H1 (cell line): Measurements from ENCODE around the gene FLNA. TPM values are rescaled to one million over a fixed set of nuclear protein-coding genes. Genes with fewer than 3 reads are reported as not detected.
A peak's percentile ranks its signal among the peaks of the same experiment; 100 is the strongest.

Experiments used
- CTCF ChIA-PET: fragments of 300-600 bp; sonication (Branson Sonifier 250); formaldehyde crosslinking; loops from one replicate; lab custom pipeline; 2021; ENCODE audit not compliant: partially characterized antibody; lab: Charles Lee
- POLR2A ChIA-PET: fragments of 300-600 bp; sonication (Branson Sonifier 250); formaldehyde crosslinking; loops from one replicate; lab custom pipeline; 2021; ENCODE audit warnings: inconsistent platforms; ENCODE audit not compliant: partially characterized antibody; lab: Charles Lee
- DNase-seq, 2 experiments: peaks; one replicate each; pipeline versions ENCODE4 v3.0.0 to v3.0.0-alpha.2; 2010 to 2022; ENCODE audit warnings: low spot score in 2 of 2, low read depth in 1 of 2, mixed read lengths in 1 of 2
- FAIRE-seq: peaks from 2 replicates; lab custom pipeline; 2011; peaks lifted over from hg19 to GRCh38; lab: Jason Lieb, UNC
- H2AFZ ChIP-seq: 2 replicates; pipeline ENCODE4 v1.8.1; 2012; ENCODE audit warnings: low read length, inconsistent platforms
- H2AK5ac ChIP-seq: 2 replicates; pipeline ENCODE4 v1.6.1; 2013; ENCODE audit warnings: low read depth, low read length
- H2BK120ac ChIP-seq: replicated peaks from 2 replicates; pipeline ENCODE3; 2013; ENCODE audit warnings: low read depth, low read length, inconsistent platforms
- H2BK12ac ChIP-seq: 2 replicates; pipeline ENCODE4 v1.6.1; 2013; ENCODE audit warnings: low read depth, low read length
- H2BK15ac ChIP-seq: 2 replicates; pipeline ENCODE4 v1.6.1; 2013; ENCODE audit warnings: low read length
- H2BK20ac ChIP-seq: 2 replicates; pipeline ENCODE4 v1.6.1; 2013; ENCODE audit warnings: low read length
- H2BK5ac ChIP-seq: 2 replicates; pipeline ENCODE4 v1.6.1; 2013; ENCODE audit warnings: low read depth, low read length
- H3K14ac ChIP-seq: 2 replicates; pipeline ENCODE4 v1.6.1; 2013; ENCODE audit warnings: inconsistent platforms; ENCODE audit not compliant: insufficient read length
- H3K18ac ChIP-seq: 2 replicates; pipeline ENCODE4 v1.6.1; 2013; ENCODE audit warnings: low read length; ENCODE audit errors: extremely low read depth
- H3K23ac ChIP-seq: 2 replicates; pipeline ENCODE4 v1.6.1; 2013; ENCODE audit warnings: inconsistent platforms; ENCODE audit not compliant: insufficient read length
- H3K23me2 ChIP-seq: 2 replicates; pipeline ENCODE4 v1.6.1; 2013; ENCODE audit warnings: low read depth, low read length
- H3K27ac ChIP-seq: 2 replicates; pipeline ENCODE4 v1.6.1; 2011; ENCODE audit warnings: low read depth, low read length, inconsistent platforms
- H3K27me3 ChIP-seq, 4 experiments: replicated peaks in 1 of 4; 1 replicate in 1 of 4; 2 replicates in 3 of 4; pipeline versions ENCODE4 v1.6.1 to v1.8.1; 2011 to 2013; ENCODE audit warnings: low read length in 3 of 4, mild to moderate bottlenecking in 3 of 4, inconsistent platforms in 2 of 4, mixed read lengths in 2 of 4, moderate library complexity in 1 of 4; ENCODE audit not compliant: control insufficient read depth in 3 of 4, insufficient read depth in 3 of 4; ENCODE audit errors: extremely low read depth in 1 of 4
- H3K36me3 ChIP-seq, 4 experiments: 2 replicates each; pipeline versions ENCODE4 v1.6.1 to v1.8.1; 2011 to 2013; ENCODE audit warnings: mild to moderate bottlenecking in 4 of 4, low read length in 3 of 4, moderate library complexity in 2 of 4, control low read depth in 1 of 4, inconsistent platforms in 1 of 4; ENCODE audit not compliant: insufficient read depth in 4 of 4, control insufficient read depth in 2 of 4
- H3K4ac ChIP-seq: replicated peaks from 2 replicates; pipeline ENCODE3; 2013; ENCODE audit warnings: low read length, low read depth, mixed read lengths, inconsistent platforms; ENCODE audit not compliant: insufficient read length
- H3K4me1 ChIP-seq, 4 experiments: replicated peaks in 1 of 4; 1 replicate in 1 of 4; 2 replicates in 3 of 4; pipeline versions ENCODE4 v1.6.1 to v1.8.1; 2011 to 2013; ENCODE audit warnings: low read length in 3 of 4, inconsistent platforms in 2 of 4, mixed read lengths in 1 of 4; ENCODE audit not compliant: insufficient read depth in 4 of 4, control insufficient read depth in 3 of 4
- H3K4me2 ChIP-seq, 2 experiments: 2 replicates each; pipeline versions ENCODE4 v1.6.1 to v1.8.1; 2011 to 2013; ENCODE audit warnings: low read depth in 2 of 2, low read length in 2 of 2, control low read depth in 1 of 2, inconsistent platforms in 1 of 2, mild to moderate bottlenecking in 1 of 2; ENCODE audit not compliant: insufficient read depth in 1 of 2
- H3K4me3 ChIP-seq, 4 experiments: fragments of 200-600, 300-600 bp in 1 of 4; sonication (generic), shearing (Covaris generic), sonication (Bioruptor Twin) in 1 of 4; 2 replicates each; pipeline versions ENCODE4 v1.5.1 to v1.8.1; 2011 to 2016; ENCODE audit warnings: low read length in 4 of 4, low read depth in 3 of 4, control low read depth in 2 of 4, inconsistent platforms in 2 of 4, mild to moderate bottlenecking in 2 of 4, mixed read lengths in 1 of 4, moderate library complexity in 1 of 4; ENCODE audit not compliant: insufficient read depth in 2 of 4; ENCODE audit errors: extremely low read depth in 1 of 4
- H3K56ac ChIP-seq: replicated peaks from 2 replicates; pipeline ENCODE3; 2013; ENCODE audit warnings: low read depth, mild to moderate bottlenecking, mixed read lengths, low read length, inconsistent platforms; ENCODE audit not compliant: insufficient read length
- H3K79me1 ChIP-seq: 2 replicates; pipeline ENCODE4 v1.6.1; 2013; ENCODE audit warnings: low read depth, low read length, control low read depth
- H3K79me2 ChIP-seq, 2 experiments: 2 replicates each; pipeline versions ENCODE4 v1.6.1 to v1.8.1; 2012 to 2013; ENCODE audit warnings: low read length in 2 of 2, mild to moderate bottlenecking in 2 of 2, inconsistent platforms in 1 of 2; ENCODE audit not compliant: insufficient read depth in 2 of 2, control insufficient read depth in 1 of 2
- H3K9ac ChIP-seq, 4 experiments: replicated peaks in 1 of 4; 1 replicate in 1 of 4; 2 replicates in 3 of 4; pipeline versions ENCODE4 v1.6.1 to v1.8.1; 2011 to 2013; ENCODE audit warnings: low read depth in 3 of 4, low read length in 3 of 4, control low read depth in 2 of 4, mild to moderate bottlenecking in 2 of 4, moderate library complexity in 2 of 4, inconsistent platforms in 1 of 4; ENCODE audit errors: extremely low read depth in 1 of 4
- H3K9me3 ChIP-seq, 2 experiments: 2 replicates each; pipeline versions ENCODE4 v1.6.1 to v1.8.1; 2012 to 2013; ENCODE audit warnings: mild to moderate bottlenecking in 2 of 2, moderate library complexity in 2 of 2, control low read depth in 1 of 2, inconsistent platforms in 1 of 2, low read depth in 1 of 2, low read length in 1 of 2, mixed read lengths in 1 of 2; ENCODE audit not compliant: insufficient read depth in 2 of 2
- H4K20me1 ChIP-seq, 2 experiments: replicated peaks in 1 of 2; 2 replicates each; pipeline versions ENCODE3 to v1.8.1; 2011 to 2013; ENCODE audit warnings: inconsistent platforms in 2 of 2, low read length in 2 of 2, mild to moderate bottlenecking in 1 of 2; ENCODE audit not compliant: insufficient read depth in 2 of 2, control insufficient read depth in 1 of 2
- H4K5ac ChIP-seq: 2 replicates; pipeline ENCODE4 v1.6.1; 2013; ENCODE audit warnings: low read length, low read depth, mixed read lengths, inconsistent platforms; ENCODE audit not compliant: insufficient read length
- H4K8ac ChIP-seq: 2 replicates; pipeline ENCODE4 v1.8.0; 2013; ENCODE audit warnings: mild to moderate bottlenecking, moderate library complexity, low read length, inconsistent platforms; ENCODE audit not compliant: insufficient read depth; ENCODE audit errors: extremely low read depth
- H4K91ac ChIP-seq: replicated peaks from 2 replicates; pipeline ENCODE3; 2013; ENCODE audit warnings: low read length, mixed read lengths, inconsistent platforms; ENCODE audit not compliant: insufficient read length
- BRCA1 ChIP-seq: IDR thresholded peaks from 2 replicates; pipeline ENCODE4 v1.6.1; 2012; ENCODE audit warnings: low read depth, low read length, improper control_type of control experiment
- MAFK ChIP-seq: IDR thresholded peaks from 2 replicates; pipeline ENCODE4 v1.6.1; 2012; ENCODE audit warnings: low read depth, mild to moderate bottlenecking, improper control_type of control experiment, low read length
- MAX ChIP-seq: IDR thresholded peaks from 2 replicates; pipeline ENCODE4 v1.6.1; 2012; ENCODE audit warnings: inconsistent platforms
- NANOG ChIP-seq: IDR thresholded peaks from 2 replicates; pipeline ENCODE4 v1.6.1; 2011; ENCODE audit warnings: low read length, low read depth, mild to moderate bottlenecking, inconsistent platforms; ENCODE audit not compliant: insufficient read depth, poor library complexity, severe bottlenecking
- POLR2A ChIP-seq, 2 experiments: IDR thresholded peaks; 1 replicate in 1 of 2; 2 replicates in 1 of 2; pipeline ENCODE4 v1.6.1; 2011; ENCODE audit warnings: low read depth in 2 of 2, low read length in 2 of 2, mild to moderate bottlenecking in 2 of 2; ENCODE audit errors: control extremely low read depth in 1 of 2
- POLR2AphosphoS5 ChIP-seq: IDR thresholded peaks from 2 replicates; pipeline ENCODE4 v1.6.1; 2011; ENCODE audit warnings: low read depth, low read length
- SP1 ChIP-seq: IDR thresholded peaks from 2 replicates; pipeline ENCODE4 v1.6.1; 2011; ENCODE audit warnings: low read depth, low read length
- SP2 ChIP-seq: IDR thresholded peaks from 2 replicates; pipeline ENCODE4 v1.6.1; 2012; ENCODE audit warnings: mild to moderate bottlenecking, low read length, inconsistent platforms
- TAF1 ChIP-seq: IDR thresholded peaks from 2 replicates; pipeline ENCODE4 v1.6.1; 2011; ENCODE audit warnings: mild to moderate bottlenecking, low read depth, low read length
- TAF7 ChIP-seq: optimal IDR thresholded peaks from 2 replicates; pipeline ENCODE3; 2011; ENCODE audit warnings: low read depth, mild to moderate bottlenecking, inconsistent platforms, low read length, moderate library complexity, borderline replicate concordance
- WGBS, 2 experiments: shearing (Covaris generic) in 1 of 2; methylation state at CpG; one replicate each; pipeline versions ENCODE4 v1.1.6 to v1.1.7; 2013 to 2015; ENCODE audit warnings: low lambda C conversion rate in 2 of 2, mixed read lengths in 2 of 2, inconsistent platforms in 1 of 2, low coverage in 1 of 2, missing lambda C conversion rate in 1 of 2; ENCODE audit not compliant: insufficient replicate concordance in 2 of 2, insufficient coverage in 1 of 2, insufficient read length in 1 of 2; ENCODE audit errors: extremely low coverage in 1 of 2, missing lambda C conversion rate in 1 of 2; 5-methylcytosine and 5-hydroxymethylcytosine counted together
- polyA plus RNA-seq, 7 experiments: library from polyadenylated mRNA; depleted of rRNA in 3 of 7; stranded (reverse) in 5 of 7; unstranded in 2 of 7; fragments of >200 nt in 5 of 7; fragments of 200-250 nt in 2 of 7; gene quantifications; 1 replicate in 5 of 7; 2 replicates in 1 of 7; 4 replicates in 1 of 7; pipeline versions ENCODE4 v1.2.1 to v1.2.3, GENCODE V29; 2011 to 2013; ENCODE audit warnings: missing spikeins in 2 of 7, mixed read lengths in 2 of 7
- total RNA-seq: library from RNA; stranded (reverse); fragmentation: NEBNext Ultra II Directional; extraction: Animal tissue kit (Norgen Biotek cat#: 25700); gene quantifications from 2 replicates; pipeline ENCODE4 v1.2.1, GENCODE V29; 2021
- TF ChIP-seq, protein P1 (sequence below): IDR thresholded peaks from 2 replicates; pipeline ENCODE4 v1.6.1; 2012; ENCODE audit warnings: inconsistent platforms

Gene FLNA
- total and polyA plus RNA-seq, 2 of the 8 experiments (the other 6 are each of a cell fraction or from before 2014, with no cell fraction given): 315 to 925 TPM

DNA sequence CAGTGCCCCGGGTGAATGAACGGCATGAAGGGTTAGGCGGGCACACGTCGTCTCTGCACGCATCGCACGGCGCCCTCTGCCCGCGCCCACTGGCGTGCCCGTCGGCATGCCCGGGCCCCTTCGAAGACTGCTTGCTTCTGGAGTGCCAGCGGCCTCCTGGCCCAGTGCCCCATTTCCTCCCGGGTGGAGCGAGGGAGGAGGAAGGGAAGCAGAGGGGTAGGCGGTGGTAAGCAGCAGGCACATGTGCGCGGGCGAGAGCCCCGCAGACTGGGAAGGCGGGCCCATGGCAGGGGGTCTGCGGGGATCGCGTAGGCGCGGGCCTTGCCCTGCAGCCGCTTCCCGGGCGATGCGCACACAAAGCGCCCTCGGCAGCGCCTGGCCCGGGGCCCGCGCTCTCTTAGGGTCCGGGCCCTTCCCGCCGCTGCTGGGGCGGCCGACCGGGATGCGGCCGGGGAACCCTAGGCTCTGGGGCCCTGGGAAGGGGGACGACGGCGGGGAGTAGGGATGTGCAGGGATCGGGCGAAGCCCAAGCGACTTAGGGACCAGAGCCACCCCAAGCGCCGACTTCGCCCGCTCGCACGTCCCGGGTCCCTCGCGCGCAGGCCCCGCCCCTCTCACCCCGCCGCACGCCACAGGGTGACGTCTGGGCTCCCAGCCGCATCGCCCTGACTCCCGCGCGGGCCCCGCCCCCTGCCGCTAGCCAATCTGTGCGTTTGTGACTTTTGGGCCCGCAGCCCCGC lies 3.8 kb upstream of the FLNA start:
- peak overlapping the region; percentile 49 to 73 (median 56) for H3K9ac ChIP-seq
- H3K9me3 ChIP-seq: no peaks in the 10 kb centered on the region
- H4K91ac ChIP-seq: no peak overlapping the region
- CTCF ChIA-PET: no interaction called here
- 5% methylated on average over 28 of the region's 79 CpGs; no CpG with 5 or more reads in 1 of the 2 experiments for WGBS, 2 experiments
- peaks cover 0 to 3% (median 0%) of the 10 kb centered on the region in 4 experiments; a peak in 2 of 7 replicates for H3K27me3 ChIP-seq
- H2AFZ ChIP-seq: no peak overlapping the region
- no peak overlapping the region for H3K23ac ChIP-seq
- no peak overlapping the region; the same call in 1 of the 2 replicates for H3K18ac ChIP-seq
- no peak overlapping the region for H2BK120ac ChIP-seq
- POLR2A ChIA-PET: interaction anchor here (0.6 to 6.5 kb wide), 8 partner anchors 9 to 30 kb away, joined by 3 to 107 read pairs (median 10); partner anchors contain the start of genes DNASE1L1 and RPL10
- H3K4ac ChIP-seq: no peak overlapping the region
- H4K5ac ChIP-seq: peak overlapping the region; percentile 24
- no peak overlapping the region for H2BK15ac ChIP-seq
- peak overlapping the region; percentile 32 to 61 (median 42) for H3K4me3 ChIP-seq
- peaks cover 0 to 26% (median 14%) of the 10 kb centered on the region in 4 experiments; a peak in 6 of 7 replicates for H3K4me1 ChIP-seq
- FAIRE-seq: no peak
- peaks cover 0 to 26% (median 0%) of the 10 kb centered on the region in 4 experiments; a peak in 2 of 8 replicates for H3K36me3 ChIP-seq
- peak overlapping the region; percentile 66 to 76 for H3K4me2 ChIP-seq
- H3K79me1 ChIP-seq: no peaks in the 10 kb centered on the region
- H2BK20ac ChIP-seq: no peak overlapping the region
- TF ChIP-seq, protein P1, sequence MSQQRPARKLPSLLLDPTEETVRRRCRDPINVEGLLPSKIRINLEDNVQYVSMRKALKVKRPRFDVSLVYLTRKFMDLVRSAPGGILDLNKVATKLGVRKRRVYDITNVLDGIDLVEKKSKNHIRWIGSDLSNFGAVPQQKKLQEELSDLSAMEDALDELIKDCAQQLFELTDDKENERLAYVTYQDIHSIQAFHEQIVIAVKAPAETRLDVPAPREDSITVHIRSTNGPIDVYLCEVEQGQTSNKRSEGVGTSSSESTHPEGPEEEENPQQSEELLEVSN: peak; percentile 57
- no peak for TF ChIP-seq SP1
- no peak for TF ChIP-seq SP2
- TF ChIP-seq TAF7: no peak
- no peak for TF ChIP-seq NANOG
- TF ChIP-seq BRCA1: no peak
- TF ChIP-seq POLR2AphosphoS5: peak; percentile 44; the same call in 1 of the 2 replicates
- TF ChIP-seq MAFK: no peak
- peak in 1 of 2 experiments; percentile 61; a peak in 1 of 3 replicates for TF ChIP-seq POLR2A (IDR thresholded peaks at IDR 0.05; ENCODE audit: control extremely low read depth in 1 of 2, low read depth in 2 of 2, low read length in 2 of 2)
- TF ChIP-seq MAX: 0 out of 2 replicates have a peak, but pooled peaks have one; percentile 29
- TF ChIP-seq TAF1: peak; percentile 65; the same call in 1 of the 2 replicates
- peak overlapping the region; percentile 92 for H4K8ac ChIP-seq
- H3K79me2 ChIP-seq: peaks cover 0 to 13% of the 10 kb centered on the region in 2 experiments; a peak in 2 of 4 replicates
- no peak for DNase-seq
- no peak overlapping the region for H2BK12ac ChIP-seq
- H4K20me1 ChIP-seq: peaks cover 0 to 2% of the 10 kb centered on the region in 2 experiments
- H2AK5ac ChIP-seq: no peak overlapping the region
- no peak overlapping the region for H3K14ac ChIP-seq
- peak overlapping the region; percentile 81; the same call in 1 of the 2 replicates for H3K27ac ChIP-seq
- H2BK5ac ChIP-seq: no peak overlapping the region
- peaks cover 4% of the 10 kb centered on the region; the same call in 1 of the 2 replicates for H3K23me2 ChIP-seq
- H3K56ac ChIP-seq: peak overlapping the region; percentile 16
